Lower lobe of right lung (tissue), 2 donors: ENCODE results near the gene CTNS. TPM values are rescaled to one million over a fixed set of nuclear protein-coding genes. Genes with fewer than 3 reads are reported as not detected.

Experiments used
- ATAC-seq, 2 donors: fragments of 200-7000 bp; cut with Tn5 transposase; one replicate each; pipeline ENCODE4 v1.9.1; 2020 to 2022; ENCODE audit warnings: mild to moderate bottlenecking in 2 of 2, moderate library complexity in 2 of 2
- DNase-seq: peaks from one replicate; pipeline ENCODE4 v3.0.0-alpha.2; 2020
- H3K27ac ChIP-seq: fragments of 200-600 bp; one replicate; pipeline ENCODE4 v1.8.0; 2022
- H3K27me3 ChIP-seq: fragments of 200-600 bp; one replicate; pipeline ENCODE4 v1.8.0; 2022; ENCODE audit warnings: low read depth
- H3K36me3 ChIP-seq: fragments of 200-600 bp; one replicate; pipeline ENCODE4 v1.8.0; 2022; ENCODE audit warnings: mild to moderate bottlenecking
- H3K4me1 ChIP-seq: fragments of 200-600 bp; one replicate; pipeline ENCODE4 v1.8.0; 2022
- H3K4me3 ChIP-seq: fragments of 200-600 bp; one replicate; pipeline ENCODE4 v1.8.0; 2022; ENCODE audit warnings: mild to moderate bottlenecking
- H3K9me3 ChIP-seq: fragments of 200-600 bp; one replicate; pipeline ENCODE4 v1.8.0; 2022
- CTCF ChIP-seq: fragments of 200-600 bp; IDR thresholded peaks from one replicate; pipeline ENCODE4 v1.8.0; 2022; ENCODE audit warnings: antibody characterized with exemption, mild to moderate bottlenecking
- intact Hi-C: fragments of 100-400 bp; cut with DNase I; formaldehyde crosslinking; loops from one replicate; pipeline ENCODE4 v1.11.0; 2022
- total RNA-seq: library from RNA; stranded (reverse); fragmentation: NEBNext Ultra II Directional; extraction: Animal tissue kit (Norgen Biotek cat#: 25700); gene quantifications from one replicate; pipeline ENCODE4 v1.2.1, GENCODE V29; 2021
- donor health status: DM: no; HTN: yes; CAD: no; lungs with severe emphysema.

Gene CTNS
- total RNA-seq, 1 donor from 2014 or later = 21.1 TPM

- Histone ChIP-seq H3K4me3 (no peak overlapping the region), H3K4me1 (peaks cover 8% of the 10 kb centered on the region), H3K36me3 (peaks cover 67% of the 10 kb centered on the region), H3K27me3 (no peaks in the 10 kb centered on the region), H3K27ac (no peak overlapping the region), H3K9me3 (no peaks in the 10 kb centered on the region)
- no peak for TF ChIP-seq CTCF
- ATAC-seq = no peak
- no peak for DNase-seq
- intact Hi-C loops = no loop called here
Measured at GRCh38 chr17:3645310-3645709, 8.8 kb downstream of the CTNS start.

- no peak for TF ChIP-seq CTCF
- Histone ChIP-seq H3K27me3 (no peaks in the 10 kb centered on the region), H3K36me3 (peaks cover 66% of the 10 kb centered on the region), H3K4me3 (no peak overlapping the region), H3K4me1 (no peaks in the 10 kb centered on the region), H3K9me3 (no peaks in the 10 kb centered on the region), H3K27ac (no peak overlapping the region)
- no peak for ATAC-seq
- intact Hi-C loops = no loop called here
- DNase-seq = no peak
Measured at GRCh38 chr17:3647251-3647650, 10.7 kb downstream of the CTNS start.

GRCh38 chr17:3647769-3648555, 11.4 kb downstream of the CTNS start:
- intact Hi-C loops = no loop called here

GRCh38 chr17:3655766-3656165, 19.2 kb downstream of the CTNS start:
- Histone ChIP-seq H3K4me1 (peaks cover 15% of the 10 kb centered on the region), H3K27me3 (no peaks in the 10 kb centered on the region), H3K27ac (no peak overlapping the region), H3K9me3 (no peaks in the 10 kb centered on the region), H3K36me3 (peaks cover 24% of the 10 kb centered on the region), H3K4me3 (no peak overlapping the region)
- no peak for ATAC-seq
- intact Hi-C loops = no loop called here
- DNase-seq = no peak
- no peak for TF ChIP-seq CTCF

More at GRCh38 chr17:3647769-3648555, 11.4 kb downstream of the CTNS start:
- Histone ChIP-seq H3K36me3 (peaks cover 60% of the 10 kb centered on the region), H3K9me3 (no peaks in the 10 kb centered on the region), H3K4me3 (no peak overlapping the region), H3K27me3 (no peaks in the 10 kb centered on the region), H3K4me1 (no peaks in the 10 kb centered on the region), H3K27ac (no peak overlapping the region)
- peak; percentile 27 for TF ChIP-seq CTCF
- no peak for DNase-seq
- ATAC-seq = peak; percentile 73

GRCh38 chr17:3656353-3656752, 19.8 kb downstream of the CTNS start:
- Histone ChIP-seq H3K9me3 (no peaks in the 10 kb centered on the region), H3K36me3 (peaks cover 28% of the 10 kb centered on the region), H3K4me1 (peaks cover 15% of the 10 kb centered on the region), H3K4me3 (no peak overlapping the region), H3K27me3 (no peaks in the 10 kb centered on the region), H3K27ac (no peak overlapping the region)
- intact Hi-C loops = no loop called here
- ATAC-seq (no peak), DNase-seq (no peak)
- no peak for TF ChIP-seq CTCF
